B cell (primary cell): Measurements from ENCODE around the gene AKAP6. TPM values are rescaled to one million over a fixed set of nuclear protein-coding genes. Genes with fewer than 3 reads are reported as not detected.

Source experiments
- ATAC-seq: fragments of 200-7000 bp; cut with Tn5 transposase; one replicate; pipeline ENCODE4 v1.10.0; 2021; ENCODE audit warnings: low read depth, mild to moderate bottlenecking, moderate number of reproducible peaks, moderate library complexity
- CTCF ChIA-PET: fragments of 350-600 bp; sonication (Branson Sonifier 250); formaldehyde crosslinking; loops from one replicate; lab custom pipeline; 2021; ENCODE audit warnings: antibody characterized with exemption, inconsistent platforms; lab: Charles Lee
- POLR2A ChIA-PET: fragments of 350-600 bp; sonication (Branson Sonifier 250); formaldehyde crosslinking; loops from one replicate; lab custom pipeline; 2021; ENCODE audit warnings: antibody characterized with exemption; lab: Charles Lee
- DNase-seq: peaks from one replicate; pipeline ENCODE4 v3.0.0; 2013
- H2AFZ ChIP-seq: 2 replicates; pipeline ENCODE4 v1.6.1; 2012; ENCODE audit warnings: mild to moderate bottlenecking, low read depth, low read length; ENCODE audit not compliant: insufficient read depth, poor library complexity, severe bottlenecking
- H3K27ac ChIP-seq, 2 donors: 1 replicate in 1 of 2; 2 replicates in 1 of 2; pipeline ENCODE4 v1.5.1; 2012 to 2013; ENCODE audit warnings: low read length in 2 of 2, mild to moderate bottlenecking in 2 of 2, moderate library complexity in 1 of 2
- H3K27me3 ChIP-seq, 4 experiments: fragments of 200-600 bp in 1 of 4; sonication (generic) in 1 of 4; replicated peaks in 1 of 4; 1 replicate in 2 of 4; 2 replicates in 2 of 4; pipeline versions ENCODE4 v1.6.1 to v1.7.0; 2013 to 2016; ENCODE audit warnings: low read length in 3 of 4, mild to moderate bottlenecking in 2 of 4, mixed read lengths in 1 of 4, moderate library complexity in 1 of 4; ENCODE audit not compliant: insufficient read depth in 4 of 4, control insufficient read depth in 3 of 4; ENCODE audit errors: control extremely low read depth in 1 of 4
- H3K36me3 ChIP-seq, 2 experiments: replicated peaks in 1 of 2; 1 replicate in 1 of 2; 2 replicates in 1 of 2; pipeline versions ENCODE4 v1.6.1 to v1.7.1; 2013; ENCODE audit warnings: low read length in 1 of 2; ENCODE audit not compliant: insufficient read depth in 2 of 2, control insufficient read depth in 1 of 2; ENCODE audit errors: control extremely low read depth in 1 of 2, extremely low read depth in 1 of 2
- H3K4me1 ChIP-seq, 2 donors: fragments of 200-600 bp in 1 of 2; sonication (generic) in 1 of 2; 1 replicate in 1 of 2; 2 replicates in 1 of 2; pipeline versions ENCODE4 v1.5.1 to v1.6.1; 2013 to 2017; ENCODE audit warnings: low read length in 2 of 2; ENCODE audit not compliant: control insufficient read depth in 2 of 2, insufficient read depth in 2 of 2
- H3K4me2 ChIP-seq: replicated peaks from 2 replicates; pipeline ENCODE3; 2012; ENCODE audit warnings: mild to moderate bottlenecking, low read depth, low read length; ENCODE audit not compliant: poor library complexity, severe bottlenecking
- H3K4me3 ChIP-seq, 5 experiments: fragments of 200-600 bp in 1 of 5; sonication (generic) in 1 of 5; 1 replicate in 3 of 5; 2 replicates in 2 of 5; pipeline versions ENCODE4 v1.5.1 to v1.7.0; 2011 to 2016; ENCODE audit warnings: low read length in 4 of 5, mild to moderate bottlenecking in 4 of 5, low read depth in 2 of 5, control low read depth in 1 of 5, moderate library complexity in 1 of 5; ENCODE audit not compliant: insufficient read depth in 1 of 5; ENCODE audit errors: control extremely low read depth in 1 of 5, extremely low read depth in 1 of 5
- H3K79me2 ChIP-seq: fragments of 200-600 bp; sonication (generic); one replicate; pipeline ENCODE4 v1.6.0; 2016; ENCODE audit warnings: low read length; ENCODE audit not compliant: control insufficient read depth, insufficient read depth
- H3K9ac ChIP-seq: fragments of 200-600 bp; sonication (generic); 2 replicates; pipeline ENCODE4 v1.6.1; 2017; ENCODE audit warnings: mild to moderate bottlenecking, low read length, moderate library complexity
- H3K9me3 ChIP-seq, 3 donors: one replicate each; pipeline versions ENCODE4 v1.6.1 to v1.7.1; 2013; ENCODE audit warnings: low read length in 2 of 3; ENCODE audit not compliant: control insufficient read depth in 2 of 3, insufficient read depth in 1 of 3; ENCODE audit errors: control extremely low read depth in 1 of 3
- H4K20me1 ChIP-seq: 2 replicates; pipeline ENCODE4 v1.6.0; 2012; ENCODE audit warnings: mild to moderate bottlenecking, low read length; ENCODE audit not compliant: insufficient read depth, control insufficient read depth, poor library complexity, severe bottlenecking
- H3K27ac Mint-ChIP-seq: one replicate; pipeline ENCODE4 v1.8.0; 2021; ENCODE audit warnings: mixed read lengths
- H3K27me3 Mint-ChIP-seq: one replicate; pipeline ENCODE4 v1.8.0; 2021; ENCODE audit warnings: mixed read lengths
- H3K4me1 Mint-ChIP-seq: one replicate; pipeline ENCODE4 v1.8.0; 2021; ENCODE audit warnings: mixed read lengths
- H3K4me3 Mint-ChIP-seq: one replicate; pipeline ENCODE4 v1.8.0; 2021; ENCODE audit warnings: mixed read lengths
- H3K9me3 Mint-ChIP-seq: one replicate; pipeline ENCODE4 v1.8.0; 2022; ENCODE audit warnings: mixed read lengths; ENCODE audit not compliant: insufficient read depth
- CTCF ChIP-seq: fragments of 200-600 bp; IDR thresholded peaks from one replicate; pipeline ENCODE4 v1.8.0; 2022; ENCODE audit warnings: antibody characterized with exemption, mild to moderate bottlenecking
- EZH2 ChIP-seq: IDR thresholded peaks from 2 replicates; pipeline ENCODE4 v1.6.1; 2012; ENCODE audit warnings: borderline replicate concordance, low read depth, mild to moderate bottlenecking, moderate library complexity, low read length; ENCODE audit not compliant: insufficient read depth, poor library complexity, severe bottlenecking
- WGBS: methylation state at CpG from one replicate; pipeline ENCODE4 v1.1.5; 2013; ENCODE audit warnings: missing lambda C conversion rate; ENCODE audit not compliant: insufficient coverage; 5-methylcytosine and 5-hydroxymethylcytosine counted together
- intact Hi-C: fragments of 100-400 bp; cut with micrococcal nuclease; formaldehyde crosslinking; loops from one replicate; pipeline ENCODE4 v1.10.0; 2022
- polyA plus RNA-seq: library from polyadenylated mRNA; depleted of rRNA; stranded (reverse); fragments of >200 nt; gene quantifications from 2 replicates; pipeline ENCODE4 v1.2.3, GENCODE V29; 2012
- total RNA-seq, 2 donors: library from RNA; stranded (reverse); fragments of 120-200 nt in 1 of 2; gene quantifications; 1 replicate in 1 of 2; 2 replicates in 1 of 2; pipeline versions ENCODE4 v1.2.3 to v1.2.4, GENCODE V29; 2013 to 2022

The AKAP6 gene
- total and polyA plus RNA-seq, 2 donors (not counting 1 experiment from before 2014, with no cell fraction given), result 1.4 to 2.8 TPM

DNA sequence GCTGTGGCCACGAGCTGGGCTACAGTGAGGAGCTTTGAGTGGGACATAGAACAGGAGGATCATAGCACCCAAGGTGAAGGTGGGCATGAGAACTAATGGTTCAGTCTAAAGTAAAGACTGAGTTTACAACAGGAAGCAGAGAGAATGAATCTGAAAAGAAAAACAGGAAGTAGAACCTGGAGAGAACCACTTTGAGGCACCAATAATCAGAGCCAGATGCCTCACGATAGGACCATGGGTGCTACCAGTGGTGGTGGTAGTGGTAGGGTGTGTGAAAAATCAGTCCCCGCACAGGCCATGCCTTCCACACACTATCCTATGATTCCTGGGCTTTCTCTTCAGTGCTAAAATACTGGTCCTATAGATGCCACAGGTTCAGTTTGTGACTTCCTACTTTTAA is 293.6 kb downstream of the AKAP6 start:
- no peak overlapping the region for H3K27ac Mint-ChIP-seq
- Histone ChIP-seq H3K4me2 (no peak overlapping the region), H3K4me1 (peaks cover 0 to 5% of the 10 kb centered on the region in 2 donors), H3K27ac (no peak overlapping the region), H4K20me1 (no peaks in the 10 kb centered on the region), H3K36me3 (no peaks in the 10 kb centered on the region), H3K9me3 (peaks cover 0 to 3% (median 0%) of the 10 kb centered on the region in 3 donors), H3K27me3 (no peaks in the 10 kb centered on the region), H3K79me2 (no peaks in the 10 kb centered on the region), H3K4me3 (no peak overlapping the region), H2AFZ (no peak overlapping the region), H3K9ac (no peak overlapping the region)
- H3K9me3 Mint-ChIP-seq, result no peaks in the 10 kb centered on the region
- DNase-seq (no peak), ATAC-seq (no peak)
- TF ChIP-seq EZH2, result no peak
- TF ChIP-seq CTCF, result no peak
- intact Hi-C loops, result no loop called here
- H3K27me3 Mint-ChIP-seq, result peaks cover 8% of the 10 kb centered on the region
- no peak overlapping the region for H3K4me3 Mint-ChIP-seq
- H3K4me1 Mint-ChIP-seq, result peaks cover 3% of the 10 kb centered on the region
- 78% methylated on average over 2 of the region's 3 CpGs for WGBS
- POLR2A ChIA-PET, result no interaction called here
- CTCF ChIA-PET, result interaction anchor here (0.6 kb wide), 1 partner anchor 17 kb away, joined by 3 read pairs; no protein-coding TSS in a partner anchor

DNA sequence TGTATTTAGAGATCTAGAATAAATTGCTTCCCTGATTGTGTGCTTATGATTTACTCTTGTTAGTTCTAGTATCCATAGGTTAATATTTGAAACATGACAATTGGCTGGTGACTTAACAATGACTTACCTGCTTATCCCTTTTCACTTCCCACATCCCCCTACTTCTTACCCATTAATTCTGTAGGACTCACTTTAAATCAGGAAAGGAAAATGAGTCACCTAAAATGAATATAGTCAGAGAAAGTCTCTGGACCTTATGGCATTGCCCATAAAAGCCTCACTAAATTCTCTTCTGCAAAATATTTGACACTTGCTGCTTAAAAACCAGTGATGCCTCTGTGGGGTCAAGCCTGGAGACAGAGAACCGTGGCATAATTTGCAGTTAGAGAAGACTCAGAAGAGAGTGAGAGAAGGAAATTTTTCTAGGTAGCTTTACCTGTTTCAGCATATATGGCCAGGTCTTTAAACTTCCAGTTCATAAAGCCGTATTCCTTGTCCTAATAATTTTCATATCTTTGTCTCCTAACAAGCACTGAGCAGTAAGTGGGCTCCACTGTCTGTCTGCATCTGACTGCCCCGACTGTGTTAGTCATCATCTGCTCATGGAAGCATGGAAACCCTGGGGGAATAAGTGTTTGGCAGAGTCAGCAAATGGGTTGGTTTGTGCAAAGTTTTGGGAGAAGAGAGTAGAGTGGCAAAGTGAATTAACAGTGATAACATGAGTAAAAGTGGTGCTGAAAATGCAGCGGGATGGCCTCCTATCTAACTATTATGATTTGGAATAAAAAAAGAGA is 294.4 kb downstream of the AKAP6 start:
- ChIA-PET POLR2A (no interaction called here), CTCF (interaction anchor here (0.6 kb wide), 1 partner anchor 18 kb away, joined by 3 read pairs; no protein-coding TSS in a partner anchor)
- no peak for TF ChIP-seq CTCF
- TF ChIP-seq EZH2, result no peak
- Histone ChIP-seq H4K20me1 (no peaks in the 10 kb centered on the region), H3K9me3 (peaks cover 0 to 3% (median 0%) of the 10 kb centered on the region in 3 donors), H3K4me1 (peaks cover 0 to 5% of the 10 kb centered on the region in 2 donors), H2AFZ (no peak overlapping the region), H3K36me3 (no peaks in the 10 kb centered on the region), H3K27me3 (no peaks in the 10 kb centered on the region), H3K9ac (no peak overlapping the region), H3K27ac (no peak overlapping the region), H3K79me2 (no peaks in the 10 kb centered on the region), H3K4me2 (no peak overlapping the region), H3K4me3 (no peak overlapping the region)
- H3K4me1 Mint-ChIP-seq, result peaks cover 3% of the 10 kb centered on the region
- intact Hi-C loops, result no loop called here
- no peaks in the 10 kb centered on the region for H3K9me3 Mint-ChIP-seq
- H3K4me3 Mint-ChIP-seq, result no peak overlapping the region
- WGBS, result 100% methylated on average over 2 of the region's 4 CpGs
- ATAC-seq, result no peak
- no peak for DNase-seq
- H3K27ac Mint-ChIP-seq, result no peak overlapping the region
- peaks cover 8% of the 10 kb centered on the region for H3K27me3 Mint-ChIP-seq
